GM18519 (cell line): ENCODE measurements around the gene CERS5.

ENCODE experiments used
- ATAC-seq: cut with Tn5 transposase; IDR thresholded peaks from one replicate; pipeline ENCODE4 v1.9.1; 2021; ENCODE audit warnings: mild to moderate bottlenecking, moderate library complexity; ENCODE audit not compliant: unreplicated experiment, low FRiP score

The CERS5 gene

GRCh38 chr12:50083301-50083700 lies 83.9 kb downstream of the CERS5 start:
- no peak for ATAC-seq

DNA sequence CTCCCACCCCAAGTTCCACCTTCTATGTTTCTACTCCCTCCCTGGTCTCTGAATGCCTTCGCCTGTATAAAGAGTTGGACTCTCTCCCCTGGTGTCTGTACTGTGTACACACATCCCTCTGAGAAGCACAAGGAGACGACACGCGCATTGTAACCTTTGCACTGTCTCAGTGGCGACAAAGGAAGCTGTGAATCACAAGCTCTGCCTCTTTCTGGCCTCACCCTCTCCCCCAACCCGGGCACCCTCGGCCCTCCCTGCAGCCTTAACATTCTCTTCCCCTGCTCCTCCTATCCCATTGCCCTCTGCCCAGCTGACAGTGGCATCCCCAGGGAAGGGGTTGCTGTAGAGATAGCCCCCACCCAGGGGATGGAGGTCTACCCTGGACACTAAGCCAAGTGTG lies 84.5 kb downstream of the CERS5 start:
- no peak for ATAC-seq

DNA sequence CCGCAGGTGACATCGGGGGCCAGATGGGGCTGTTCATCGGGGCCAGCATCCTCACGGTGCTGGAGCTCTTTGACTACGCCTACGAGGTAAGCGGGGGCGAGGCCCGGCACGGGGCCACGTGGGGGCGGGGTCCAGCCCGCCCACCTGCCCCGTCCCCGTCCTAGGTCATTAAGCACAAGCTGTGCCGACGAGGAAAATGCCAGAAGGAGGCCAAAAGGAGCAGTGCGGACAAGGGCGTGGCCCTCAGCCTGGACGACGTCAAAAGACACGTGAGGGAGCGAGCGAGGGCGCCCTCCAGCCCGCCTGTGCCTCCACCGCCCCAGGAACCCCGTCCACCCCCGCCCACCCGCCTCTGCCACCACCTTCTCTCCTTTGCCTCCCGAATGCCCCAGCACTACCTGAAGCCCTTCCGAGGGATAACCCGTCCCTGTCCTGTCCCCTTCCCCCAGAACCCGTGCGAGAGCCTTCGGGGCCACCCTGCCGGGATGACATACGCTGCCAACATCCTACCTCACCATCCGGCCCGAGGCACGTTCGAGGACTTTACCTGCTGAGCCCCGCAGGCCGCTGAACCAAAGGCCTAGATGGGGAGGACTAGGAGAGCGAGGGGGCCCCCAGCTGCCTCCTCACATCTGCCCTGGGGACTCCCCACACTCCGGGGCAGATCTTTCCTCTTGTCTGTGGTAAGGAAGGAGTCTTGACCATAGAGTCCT lies 85.9 kb downstream of the CERS5 start:
- ATAC-seq: no peak

- no peak for ATAC-seq
These were observed 87.4 kb downstream of the CERS5 start for GRCh38 chr12:50079771-50080170.
